Stimulated activated CD8-positive, alpha-beta memory T cell treated with anti-CD3 and anti-CD28 coated beads, Interleukin-7, amount 100 ng/mL, for 4 hours (primary cell): ENCODE results near the gene POU2F2.
"Not testable (repeated sequence)": the region's sequence is repeated elsewhere in the genome, so short reads cannot be mapped to it uniquely, and the experiment has no call there.

ENCODE experiments used
- DNase-seq, 2 donors: peaks; one replicate each; pipeline ENCODE4 v3.0.0-alpha.2; 2020; ENCODE audit warnings: low read depth in 2 of 2

Gene POU2F2

DNA sequence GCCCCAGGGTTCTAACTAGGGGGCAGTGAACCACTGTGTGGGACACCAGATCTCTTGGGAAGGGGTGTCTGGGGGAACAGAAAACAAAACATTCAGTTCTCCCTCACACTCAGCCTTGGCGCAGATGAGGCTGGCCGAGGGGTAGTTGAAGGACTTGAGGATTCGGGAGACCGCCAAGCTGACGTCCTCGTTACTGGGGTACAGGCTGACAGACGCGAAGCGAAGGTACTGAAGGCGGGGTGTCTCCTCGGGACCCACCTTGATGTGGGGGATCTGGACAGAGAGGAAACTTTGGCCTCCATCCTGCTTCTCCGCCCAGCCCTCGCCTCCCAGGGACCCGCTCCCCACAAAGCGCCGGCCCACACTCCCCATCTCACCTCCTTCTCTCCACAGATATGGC is 69.9 kb downstream of the POU2F2 start:
- DNase-seq = no peak

DNA sequence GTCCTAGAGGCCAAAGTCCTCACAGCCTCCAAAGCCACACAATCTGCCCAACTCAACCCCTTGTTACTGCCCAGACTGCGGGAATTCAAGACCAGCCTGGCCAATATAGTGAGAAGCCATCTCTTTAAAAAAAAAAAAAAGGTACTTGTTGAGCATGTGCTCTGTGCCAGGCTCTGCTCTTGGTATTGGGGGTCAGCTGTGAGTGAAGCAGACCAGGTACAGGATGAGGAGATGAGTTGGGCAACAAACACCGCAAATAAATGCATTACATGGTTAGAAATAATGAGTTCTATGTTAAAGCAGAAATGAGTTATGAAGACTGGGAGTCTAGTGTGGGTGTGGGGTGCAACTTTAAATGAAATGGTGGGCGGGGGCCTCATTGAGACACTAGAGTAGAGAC is 72.1 kb downstream of the POU2F2 start:
- no peak for DNase-seq

DNA sequence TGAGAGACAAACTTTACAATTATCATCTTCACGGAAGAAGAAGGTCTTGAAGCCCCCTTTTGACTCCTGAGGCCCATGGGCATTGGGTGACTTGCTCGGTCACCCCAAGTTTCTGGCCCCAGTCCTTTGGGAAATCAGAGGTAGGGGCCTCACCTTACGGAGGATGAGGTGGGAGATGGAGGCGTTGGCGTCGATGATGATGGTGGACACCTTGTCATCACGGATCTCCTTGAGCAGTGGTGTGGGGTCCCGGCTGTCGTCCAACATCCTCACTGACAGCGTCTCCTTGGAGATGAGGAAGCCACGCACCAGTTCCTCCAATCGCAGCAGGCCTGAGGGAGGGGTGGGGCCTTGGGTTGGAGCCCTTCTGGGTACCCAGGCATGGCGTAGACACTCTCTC is 73.0 kb downstream of the POU2F2 start:
- DNase-seq = no peak

GRCh38 chr19:42057846-42058245 is 74.4 kb downstream of the POU2F2 start:
- no peak for DNase-seq

DNA sequence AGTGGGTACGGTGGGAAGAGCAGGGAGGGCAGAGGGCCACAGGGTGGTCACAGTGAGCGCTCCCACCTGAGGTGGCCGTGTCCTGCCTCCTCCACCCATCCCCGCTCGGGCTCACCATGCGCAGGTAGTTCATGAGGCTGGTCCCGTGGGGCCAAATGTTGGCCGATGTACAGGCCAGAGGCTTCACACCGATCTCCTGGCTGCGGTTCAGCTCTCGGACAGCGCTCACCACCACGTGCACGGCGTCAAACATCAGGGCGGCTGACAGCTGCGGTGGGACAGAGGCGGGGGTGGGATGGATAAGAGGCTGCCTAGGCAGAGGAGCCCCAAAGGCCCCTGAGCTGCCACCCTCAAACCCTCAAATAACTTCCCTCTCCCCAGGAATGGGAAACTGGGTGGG is 78.0 kb downstream of the POU2F2 start:
- DNase-seq = no peak

- DNase-seq = no peak
Observed at GRCh38 chr19:42053037-42053935, 79.0 kb downstream of the POU2F2 start.

DNA sequence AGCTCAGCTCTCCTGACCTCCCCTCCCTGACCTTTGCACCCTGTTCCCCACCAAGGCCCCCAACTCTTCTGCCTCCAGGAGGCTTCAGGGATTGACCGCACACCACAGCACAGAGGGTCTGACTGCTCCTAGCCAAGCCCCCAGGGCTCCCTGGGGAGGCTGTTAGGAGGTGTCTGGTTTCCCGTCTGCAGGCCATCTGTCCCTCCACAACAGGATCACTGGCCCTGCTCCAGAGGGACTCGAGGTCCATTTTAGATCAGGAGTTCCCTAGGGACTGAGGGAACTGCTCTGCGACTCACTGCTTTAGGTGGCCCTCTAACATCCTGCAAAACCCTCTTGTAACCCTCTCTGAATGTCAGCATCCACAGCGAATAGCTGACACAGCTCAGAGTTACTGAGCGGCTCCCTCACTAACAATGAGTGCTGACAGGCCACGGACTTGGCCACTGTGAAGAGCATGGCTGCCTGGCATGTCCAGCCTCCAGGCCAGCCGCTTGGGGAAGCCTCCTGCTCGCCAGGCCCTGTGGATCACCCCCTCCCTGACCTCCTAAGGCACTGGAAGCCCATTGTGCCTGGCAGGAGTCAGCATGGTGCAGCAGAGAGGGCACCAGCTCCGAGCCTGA is 79.9 kb downstream of the POU2F2 start:
- no peak for DNase-seq

DNA sequence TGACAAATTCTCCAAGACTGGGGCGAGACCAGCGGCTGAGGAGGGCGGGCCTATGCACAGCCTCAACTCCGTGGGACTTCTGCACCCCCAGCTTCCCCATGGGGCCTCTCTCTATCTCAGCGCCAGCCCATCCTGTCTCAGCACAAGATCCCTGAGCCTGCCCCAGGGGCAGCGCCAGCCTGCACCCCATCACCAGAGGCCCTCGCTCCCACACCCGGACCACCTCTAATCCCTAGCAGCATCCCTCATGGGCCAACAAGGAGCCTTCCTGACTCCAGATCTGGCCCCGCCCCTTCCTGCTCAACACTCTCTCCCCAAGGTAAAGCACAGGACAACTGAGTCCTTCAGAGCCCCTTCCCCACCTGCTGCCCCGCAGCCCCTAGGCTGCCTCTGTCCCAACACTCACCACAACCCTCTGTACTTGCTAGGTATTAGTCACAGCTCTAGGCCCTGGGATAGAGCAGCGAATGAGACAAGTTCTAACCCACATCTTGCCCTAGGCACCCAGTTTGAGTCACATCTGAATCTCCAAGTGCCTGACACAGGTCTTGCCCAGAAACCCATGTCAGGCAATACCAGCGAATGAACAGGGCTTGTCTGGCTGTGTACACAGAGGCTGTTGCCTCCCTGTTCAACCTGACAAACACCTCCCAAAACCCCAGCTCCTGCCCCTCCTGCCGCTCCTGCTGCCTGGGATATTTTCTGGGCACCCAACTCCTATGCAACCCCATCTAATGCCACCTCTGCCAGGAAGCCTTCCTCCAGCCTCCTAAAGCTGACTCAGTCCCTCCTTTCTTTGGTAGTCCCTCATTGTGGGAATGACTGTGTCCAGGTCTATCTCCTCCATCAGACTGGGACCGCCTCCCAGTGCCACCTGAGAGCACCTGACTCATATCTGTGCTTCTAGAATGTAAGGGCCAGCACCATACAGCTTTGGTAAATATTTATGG is 80.8 kb downstream of the POU2F2 start:
- DNase-seq = no peak

- DNase-seq = no peak
Observed at GRCh38 chr19:42048992-42049391, 83.3 kb downstream of the POU2F2 start.

DNA sequence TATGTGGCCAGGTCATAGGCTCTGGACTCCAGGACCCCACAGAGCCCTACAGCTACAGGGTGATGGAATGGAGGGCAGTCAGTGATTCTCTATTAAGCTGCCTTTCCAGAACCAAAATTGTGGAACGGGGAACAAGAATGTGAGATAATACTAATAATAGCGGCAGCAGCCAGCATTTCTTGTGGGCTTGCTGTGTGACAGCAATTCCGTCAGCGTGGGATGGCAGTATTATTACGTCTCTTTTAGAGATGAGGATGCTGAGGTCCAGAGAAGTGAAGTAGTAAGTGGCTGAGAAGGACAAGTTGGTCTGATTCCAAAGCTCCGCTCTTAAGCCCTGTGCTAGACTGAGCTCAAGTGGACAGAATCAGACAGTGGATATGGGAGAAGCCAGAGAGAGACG is 86.7 kb downstream of the POU2F2 start:
- no peak for DNase-seq

GRCh38 chr19:42042455-42043170 is 89.6 kb downstream of the POU2F2 start:
- no peak for DNase-seq

- not testable (repeated sequence) for DNase-seq
Observed at GRCh38 chr19:42040491-42040890, 91.8 kb downstream of the POU2F2 start.

DNA sequence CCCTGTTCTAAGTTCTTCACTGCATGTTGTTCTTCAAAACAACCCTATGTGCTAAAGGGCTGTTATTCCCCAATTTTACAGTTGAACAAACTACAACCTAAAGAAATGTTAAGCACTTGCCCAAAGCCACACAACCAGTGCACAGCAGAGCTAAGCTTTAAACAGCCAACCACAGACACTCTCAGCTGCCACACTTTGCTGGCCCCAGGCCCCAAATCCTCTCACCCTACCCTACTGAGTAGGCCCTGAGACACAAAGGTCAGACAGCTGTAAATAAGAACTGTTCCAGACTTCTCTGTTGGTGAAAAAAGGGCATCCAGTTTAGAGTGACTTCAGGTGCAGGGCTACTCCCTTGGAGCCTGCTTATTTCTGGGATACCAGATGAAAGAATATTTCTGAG is 92.2 kb downstream of the POU2F2 start:
- no peak for DNase-seq

GRCh38 chr19:42038666-42039065 is 93.6 kb downstream of the POU2F2 start:
- no peak for DNase-seq

GRCh38 chr19:42037649-42038048 is 94.6 kb downstream of the POU2F2 start:
- DNase-seq = no peak
